CD4-positive, alpha-beta T cell treated with Interferon gamma for 1 hour (primary cell): ENCODE results near the gene ZBTB46.

Source experiments
- DNase-seq: peaks from one replicate; pipeline ENCODE4 v3.0.0-alpha.2; 2020

Gene ZBTB46

GRCh38 chr20:63836458-63837344 is 5.6 kb upstream of the ZBTB46 start:
- no peak for DNase-seq

GRCh38 chr20:63835021-63835858 is 4.2 kb upstream of the ZBTB46 start:
- no peak for DNase-seq

GRCh38 chr20:63834491-63834880 is 3.4 kb upstream of the ZBTB46 start:
- no peak for DNase-seq

- no peak for DNase-seq
Observed at GRCh38 chr20:63833776-63834490, 2.9 kb upstream of the ZBTB46 start.

- DNase-seq: no peak
Observed at GRCh38 chr20:63831993-63832686, 1.1 kb upstream of the ZBTB46 start.

- DNase-seq: no peak
Observed at GRCh38 chr20:63831646-63831992, 555 bp upstream of the ZBTB46 start.

- DNase-seq: no peak
Observed at GRCh38 chr20:63829945-63830835, 874 bp downstream of the ZBTB46 start.

- no peak for DNase-seq
Observed at GRCh38 chr20:63829603-63829944, 1.5 kb downstream of the ZBTB46 start.

- no peak for DNase-seq
Observed at GRCh38 chr20:63828951-63829350, 2.1 kb downstream of the ZBTB46 start.

- DNase-seq: no peak
Observed at GRCh38 chr20:63828545-63828944, 2.5 kb downstream of the ZBTB46 start.

- no peak for DNase-seq
Observed at GRCh38 chr20:63828124-63828523, 2.9 kb downstream of the ZBTB46 start.

GRCh38 chr20:63826753-63827152 is 4.3 kb downstream of the ZBTB46 start:
- DNase-seq: no peak

GRCh38 chr20:63825331-63826118 is 5.5 kb downstream of the ZBTB46 start:
- DNase-seq: no peak

GRCh38 chr20:63823691-63824311 is 7.3 kb downstream of the ZBTB46 start:
- DNase-seq: no peak

GRCh38 chr20:63822276-63822696 is 8.8 kb downstream of the ZBTB46 start:
- no peak for DNase-seq

GRCh38 chr20:63821811-63822210 is 9.3 kb downstream of the ZBTB46 start:
- DNase-seq: no peak

GRCh38 chr20:63819224-63819921 is 11.7 kb downstream of the ZBTB46 start:
- DNase-seq: no peak

GRCh38 chr20:63815615-63816253 is 15.3 kb downstream of the ZBTB46 start:
- no peak for DNase-seq

- DNase-seq: no peak
Observed at GRCh38 chr20:63814891-63815614, 16.0 kb downstream of the ZBTB46 start.
